NT2/D1 (cell line): ENCODE data around the gene PRKCH.

Source experiments
- DNase-seq: peaks from one replicate; pipeline ENCODE4 v3.0.0-alpha.2; 2011; ENCODE audit warnings: low read depth, low spot score
- H3K27me3 ChIP-seq: 2 replicates; pipeline ENCODE4 v1.6.0; 2011; ENCODE audit warnings: mild to moderate bottlenecking; ENCODE audit not compliant: insufficient read length, insufficient read depth
- H3K36me3 ChIP-seq: 2 replicates; pipeline ENCODE4 v1.6.1; 2011; ENCODE audit warnings: mild to moderate bottlenecking, low read length, mixed read lengths; ENCODE audit not compliant: insufficient read depth, insufficient read length
- H3K4me1 ChIP-seq: 2 replicates; pipeline ENCODE4 v1.5.1; 2011; ENCODE audit not compliant: insufficient read depth, insufficient read length
- H3K4me3 ChIP-seq: 2 replicates; pipeline ENCODE4 v1.5.1; 2011; ENCODE audit warnings: low read depth; ENCODE audit not compliant: insufficient read length
- H3K9ac ChIP-seq: 2 replicates; pipeline ENCODE4 v1.6.0; 2011; ENCODE audit warnings: low read depth; ENCODE audit not compliant: insufficient read length
- H3K9me3 ChIP-seq: 2 replicates; pipeline ENCODE4 v1.5.1; 2011; ENCODE audit warnings: mild to moderate bottlenecking, low read length; ENCODE audit not compliant: insufficient read depth
- SUZ12 ChIP-seq: IDR thresholded peaks from 2 replicates; pipeline ENCODE4 v1.6.1; 2011; ENCODE audit not compliant: insufficient read length, insufficient read depth; ENCODE audit errors: extremely low read depth
- YY1 ChIP-seq: IDR thresholded peaks from 2 replicates; pipeline ENCODE4 v1.6.1; 2011; ENCODE audit not compliant: insufficient read length, insufficient read depth
- ZNF274 ChIP-seq: IDR thresholded peaks from 2 replicates; pipeline ENCODE4 v1.6.1; 2011; ENCODE audit warnings: mild to moderate bottlenecking, low read depth, low read length

PRKCH gene

GRCh38 chr14:61585598-61586543 lies 264.5 kb downstream of the PRKCH start:
- Histone ChIP-seq H3K4me1 (no peaks in the 10 kb centered on the region), H3K4me3 (no peak overlapping the region), H3K27me3 (no peaks in the 10 kb centered on the region), H3K36me3 (no peaks in the 10 kb centered on the region), H3K9me3 (no peaks in the 10 kb centered on the region), H3K9ac (no peak overlapping the region)
- DNase-seq, result no peak
- TF ChIP-seq SUZ12, result no peak
- no peak for TF ChIP-seq YY1
- no peak for TF ChIP-seq ZNF274

DNA sequence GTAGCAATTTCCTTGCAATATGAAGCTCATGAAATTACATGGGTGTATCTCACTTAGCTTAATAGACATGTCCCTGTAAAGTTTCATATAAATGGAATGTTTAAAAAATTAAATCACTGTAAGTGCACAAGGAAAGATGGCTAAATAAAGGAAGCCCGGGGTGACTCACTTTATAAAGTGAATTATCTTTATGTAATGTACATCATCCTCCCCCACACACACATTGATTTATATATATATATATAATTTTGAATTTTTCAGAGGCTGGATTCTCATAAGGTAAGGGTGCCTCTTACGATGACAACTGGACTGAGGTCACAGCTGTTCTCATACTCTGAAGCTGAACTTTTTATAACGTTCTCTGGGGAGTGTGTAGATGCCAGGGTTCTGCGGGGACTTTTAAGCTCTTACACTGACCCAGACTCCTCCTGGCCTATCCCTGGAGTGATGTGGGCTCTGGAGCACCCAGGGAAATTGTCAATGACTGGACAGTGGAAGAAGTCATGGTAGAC lies 265.2 kb downstream of the PRKCH start:
- no peak for TF ChIP-seq SUZ12
- TF ChIP-seq YY1, result no peak
- TF ChIP-seq ZNF274, result no peak
- Histone ChIP-seq H3K4me1 (no peaks in the 10 kb centered on the region), H3K4me3 (no peak overlapping the region), H3K9me3 (no peaks in the 10 kb centered on the region), H3K9ac (no peak overlapping the region), H3K36me3 (no peaks in the 10 kb centered on the region), H3K27me3 (no peaks in the 10 kb centered on the region)
- no peak for DNase-seq

GRCh38 chr14:61587081-61587713 lies 265.8 kb downstream of the PRKCH start:
- no peak overlapping the region for H3K9ac ChIP-seq
- H3K9me3 ChIP-seq, result no peaks in the 10 kb centered on the region
- DNase-seq, result no peak

GRCh38 chr14:61588419-61588901 lies 267.1 kb downstream of the PRKCH start:
- no peaks in the 10 kb centered on the region for H3K27me3 ChIP-seq
- H3K4me3 ChIP-seq, result no peak overlapping the region
- H3K36me3 ChIP-seq, result no peaks in the 10 kb centered on the region
- H3K9ac ChIP-seq, result no peak overlapping the region
- H3K4me1 ChIP-seq, result no peaks in the 10 kb centered on the region
- TF ChIP-seq SUZ12 (no peak), ZNF274 (no peak), YY1 (no peak)
- no peak for DNase-seq
- H3K9me3 ChIP-seq, result no peaks in the 10 kb centered on the region

More at GRCh38 chr14:61587081-61587713, 265.8 kb downstream of the PRKCH start:
- TF ChIP-seq SUZ12 (no peak), ZNF274 (no peak), YY1 (no peak)
- Histone ChIP-seq H3K4me1 (no peaks in the 10 kb centered on the region), H3K36me3 (no peaks in the 10 kb centered on the region), H3K27me3 (no peaks in the 10 kb centered on the region), H3K4me3 (no peak overlapping the region)

DNA sequence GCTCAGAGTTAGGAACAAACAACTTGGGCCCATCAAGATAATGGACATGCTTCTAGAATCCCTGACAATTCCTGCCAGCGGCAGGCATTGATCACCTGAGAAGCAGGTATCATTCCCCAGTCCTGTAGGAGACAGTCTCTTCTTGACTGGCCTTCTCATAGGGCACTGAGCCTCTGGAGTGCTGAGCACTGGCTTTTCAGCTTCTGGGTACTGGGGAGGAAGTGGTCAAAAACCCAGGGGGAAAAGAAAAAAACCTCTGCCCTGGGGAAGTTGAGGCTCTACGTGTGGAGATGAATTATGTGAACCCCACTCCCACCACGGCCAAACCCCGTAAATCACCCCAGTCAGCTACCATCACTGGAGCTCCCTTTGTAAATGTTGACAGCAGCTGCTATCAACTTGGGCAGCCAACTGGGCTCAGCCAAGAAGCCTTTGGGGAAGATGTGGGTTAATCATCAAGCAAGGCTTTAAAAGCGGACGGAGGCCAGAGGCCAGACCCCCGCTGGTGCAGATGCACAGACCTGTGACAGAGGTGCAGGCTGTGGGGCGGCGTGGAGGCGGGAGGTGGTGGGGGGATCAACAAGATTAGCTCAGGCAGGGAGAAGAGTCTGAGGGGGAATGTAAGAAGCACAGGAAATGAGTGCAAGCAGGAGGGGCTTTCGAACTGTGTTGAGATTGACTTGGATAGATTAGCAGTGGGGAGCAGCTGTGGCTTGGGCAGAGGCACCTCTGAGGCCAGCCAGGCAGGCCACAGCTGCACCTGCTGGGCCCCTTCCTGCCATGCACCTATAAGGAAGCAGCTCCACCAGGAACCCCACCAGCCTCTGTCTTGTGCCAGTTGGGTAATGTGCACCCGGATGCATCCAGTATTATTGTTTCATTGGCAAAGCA lies 268.6 kb downstream of the PRKCH start:
- TF ChIP-seq YY1 (no peak), ZNF274 (no peak), SUZ12 (no peak)

DNA sequence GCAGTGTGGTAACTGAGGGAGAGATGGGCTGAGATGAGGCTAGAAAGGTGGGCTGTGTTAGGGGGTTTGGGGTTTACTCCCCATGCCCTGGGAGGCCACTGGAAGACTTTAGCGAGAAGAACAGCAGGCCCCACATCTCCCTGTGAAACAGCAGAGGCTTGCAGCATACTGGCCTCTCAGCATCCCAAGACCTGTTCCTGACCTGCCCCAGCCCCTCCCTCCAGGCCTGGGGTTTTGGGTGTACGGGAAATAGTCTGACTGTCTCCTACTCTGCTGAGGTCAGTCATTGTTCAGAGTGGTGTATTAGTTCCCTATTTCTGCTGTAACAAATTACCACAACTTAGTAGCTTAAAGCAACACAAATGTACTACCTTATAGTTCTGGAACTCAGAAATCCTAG lies 270.5 kb downstream of the PRKCH start:
- TF ChIP-seq YY1 (no peak), SUZ12 (no peak), ZNF274 (no peak)
- no peak for DNase-seq
- Histone ChIP-seq H3K4me3 (no peak overlapping the region), H3K4me1 (no peaks in the 10 kb centered on the region), H3K9ac (no peak overlapping the region), H3K27me3 (no peaks in the 10 kb centered on the region), H3K36me3 (no peaks in the 10 kb centered on the region), H3K9me3 (no peaks in the 10 kb centered on the region)

More for the DNA sequence above, 268.6 kb downstream of the PRKCH start:
- no peak overlapping the region for H3K9ac ChIP-seq
- no peaks in the 10 kb centered on the region for H3K9me3 ChIP-seq
- no peaks in the 10 kb centered on the region for H3K4me1 ChIP-seq
- H3K27me3 ChIP-seq, result no peaks in the 10 kb centered on the region
- H3K4me3 ChIP-seq, result no peak overlapping the region
- DNase-seq, result no peak
- no peaks in the 10 kb centered on the region for H3K36me3 ChIP-seq
